ENCODE results near the gene CNIH1. TPM values are rescaled to one million over a fixed set of nuclear protein-coding genes. Genes with fewer than 3 reads are reported as not detected.

The CNIH1 gene
- total RNA-seq, 1 experiment from 2014 or later, result 80.7 TPM

DNA sequence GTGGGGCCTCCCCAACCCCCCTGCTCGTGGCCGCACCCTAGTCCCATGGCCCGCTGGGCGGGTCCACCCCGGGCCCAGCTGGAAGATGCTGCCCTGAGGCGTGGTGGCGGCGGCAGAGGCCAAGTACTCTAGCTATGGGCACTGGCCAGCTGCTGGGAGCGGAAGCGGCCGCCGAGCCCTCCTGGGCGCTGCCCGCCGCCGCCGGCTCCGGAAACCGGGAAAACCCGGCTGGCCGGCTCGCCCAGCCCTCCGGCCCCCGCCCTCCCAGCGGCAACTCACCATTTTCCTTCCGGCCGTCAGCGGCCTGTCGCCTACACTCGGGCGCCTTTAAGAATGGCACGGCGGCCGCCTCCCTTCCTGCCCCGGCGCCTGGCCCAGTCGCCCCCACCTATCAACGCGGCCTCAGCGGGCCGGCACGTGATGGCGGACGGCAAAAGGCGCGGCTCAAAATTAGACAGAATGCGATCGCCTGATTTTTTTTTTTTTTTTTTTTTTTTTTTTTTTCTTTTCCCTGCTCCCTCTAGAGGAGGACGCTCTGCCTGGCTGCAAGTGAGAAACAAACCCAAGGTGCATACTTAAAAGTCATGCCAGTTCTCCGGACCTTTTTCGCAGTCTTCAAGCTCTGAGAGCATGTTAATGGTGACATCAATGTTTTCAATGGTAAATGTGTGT is 47.6 kb upstream of the CNIH1 start, which contains the start of gene GMFB (continued):
- TF ChIP-seq PRDM15 (CRISPR knock-in tag; IDR thresholded peaks at IDR 0.05), result peak; percentile 90
- TF ChIP-seq FOXK1 (CRISPR knock-in tag; IDR thresholded peaks at IDR 0.05), result peak; percentile 55; the same call in 1 of the 2 replicates

DNA sequence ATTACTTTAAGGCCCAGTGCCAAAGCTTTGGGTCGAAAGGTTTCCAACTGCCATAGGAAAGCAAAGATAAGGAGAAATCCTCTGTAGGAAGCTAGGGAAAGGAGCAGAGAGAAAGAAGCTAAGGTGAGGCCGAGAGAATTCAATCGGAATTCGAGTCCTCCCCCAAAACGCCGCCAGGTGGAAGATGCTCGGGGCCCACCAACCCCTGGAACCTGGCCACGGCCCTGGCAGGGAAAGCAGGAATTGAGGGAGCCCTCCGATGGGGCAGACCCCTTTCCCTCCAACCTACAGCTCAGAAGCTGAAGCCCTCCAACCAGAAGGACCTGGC is 47.1 kb upstream of the CNIH1 start:
- H3K27me3 Mint-ChIP-seq (ENCODE audit: low read depth), result no peaks in the 10 kb centered on the region
- H3K4me1 Mint-ChIP-seq, result peaks cover 44% of the 10 kb centered on the region
- ATAC-seq, result peak; percentile 62
- DNase-seq (ENCODE audit: low spot score), result no peak
- no peaks in the 10 kb centered on the region for H3K9me3 Mint-ChIP-seq
- ChIA-PET POLR2A (interaction anchor here (0.7 to 1.5 kb wide), 3 partner anchors 15 to 23 kb away, joined by 3 to 7 read pairs (median 3); partner anchors contain the start of gene CGRRF1), CTCF (interaction anchor here (0.6 to 3.5 kb wide), 16 partner anchors 9 to 456 kb away, joined by 3 to 16 read pairs (median 4); partner anchors contain the start of gene CGRRF1)
- 0 out of 2 replicates have a peak, but pooled peaks have one; percentile 21 for TF ChIP-seq GTF2I (CRISPR knock-in tag; conservative IDR thresholded peaks at IDR 0.05)
- no peak for TF ChIP-seq TEAD1 (CRISPR knock-in tag; IDR thresholded peaks at IDR 0.05)
- no peaks in the 10 kb centered on the region for H3K36me3 Mint-ChIP-seq
- peak overlapping the region; percentile 92 for H3K4me3 Mint-ChIP-seq
- H3K27ac Mint-ChIP-seq, result peak overlapping the region; percentile 92

DNA sequence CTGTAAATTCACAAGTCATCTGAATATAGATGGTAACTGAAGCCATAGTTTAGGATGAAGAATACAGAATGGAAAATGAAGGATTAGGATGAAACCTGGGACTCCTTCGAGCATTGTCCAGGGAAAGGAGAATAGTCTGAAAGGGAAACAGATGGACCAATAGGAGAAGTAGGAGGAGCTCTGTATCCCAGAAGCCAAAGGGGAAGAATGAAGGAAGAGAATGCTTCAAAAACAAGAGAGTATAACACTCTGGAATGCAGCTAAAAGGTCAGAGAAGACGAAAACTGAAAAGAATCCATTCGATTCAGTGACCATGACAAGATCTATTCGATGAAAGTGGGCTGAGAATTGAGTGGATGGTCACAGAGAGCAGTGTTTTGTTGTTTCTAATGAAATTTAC is 46.6 kb upstream of the CNIH1 start:
- ATAC-seq, result peak; percentile 16
- no peak for DNase-seq (ENCODE audit: low spot score)
- CTCF ChIA-PET, result interaction anchor here (0.8 to 3.5 kb wide), 12 partner anchors 18 to 286 kb away, joined by 3 to 16 read pairs (median 4); partner anchors contain the start of genes CDKN3 and CGRRF1
- no peak for TF ChIP-seq ZNF425 (CRISPR knock-in tag; conservative IDR thresholded peaks at IDR 0.05)
- no peak for TF ChIP-seq SMAD3 (CRISPR knock-in tag; IDR thresholded peaks at IDR 0.05; ENCODE audit: borderline replicate concordance)
- no peak for TF ChIP-seq ZBTB21 (CRISPR knock-in tag; IDR thresholded peaks at IDR 0.05; ENCODE audit: borderline replicate concordance)
- TF ChIP-seq, protein P1, sequence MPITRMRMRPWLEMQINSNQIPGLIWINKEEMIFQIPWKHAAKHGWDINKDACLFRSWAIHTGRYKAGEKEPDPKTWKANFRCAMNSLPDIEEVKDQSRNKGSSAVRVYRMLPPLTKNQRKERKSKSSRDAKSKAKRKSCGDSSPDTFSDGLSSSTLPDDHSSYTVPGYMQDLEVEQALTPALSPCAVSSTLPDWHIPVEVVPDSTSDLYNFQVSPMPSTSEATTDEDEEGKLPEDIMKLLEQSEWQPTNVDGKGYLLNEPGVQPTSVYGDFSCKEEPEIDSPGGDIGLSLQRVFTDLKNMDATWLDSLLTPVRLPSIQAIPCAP (CRISPR knock-in tag; IDR thresholded peaks at IDR 0.05), result no peak
- no peak for TF ChIP-seq CBFB (CRISPR knock-in tag; IDR thresholded peaks at IDR 0.05; ENCODE audit: low read depth)
- no peak for TF ChIP-seq ZNF423 (CRISPR knock-in tag; IDR thresholded peaks at IDR 0.05)
- TF ChIP-seq ESRRA (CRISPR knock-in tag; IDR thresholded peaks at IDR 0.05; ENCODE audit: borderline replicate concordance), result no peak
- no peak for TF ChIP-seq E2F5 (CRISPR knock-in tag; IDR thresholded peaks at IDR 0.05)
- TF ChIP-seq ATF3 (CRISPR knock-in tag; conservative IDR thresholded peaks at IDR 0.05), result no peak
- no peak for TF ChIP-seq GABPB1 (CRISPR knock-in tag; IDR thresholded peaks at IDR 0.05)
- TF ChIP-seq ZNF671 (CRISPR knock-in tag; IDR thresholded peaks at IDR 0.05), result no peak
- TF ChIP-seq, protein P2, sequence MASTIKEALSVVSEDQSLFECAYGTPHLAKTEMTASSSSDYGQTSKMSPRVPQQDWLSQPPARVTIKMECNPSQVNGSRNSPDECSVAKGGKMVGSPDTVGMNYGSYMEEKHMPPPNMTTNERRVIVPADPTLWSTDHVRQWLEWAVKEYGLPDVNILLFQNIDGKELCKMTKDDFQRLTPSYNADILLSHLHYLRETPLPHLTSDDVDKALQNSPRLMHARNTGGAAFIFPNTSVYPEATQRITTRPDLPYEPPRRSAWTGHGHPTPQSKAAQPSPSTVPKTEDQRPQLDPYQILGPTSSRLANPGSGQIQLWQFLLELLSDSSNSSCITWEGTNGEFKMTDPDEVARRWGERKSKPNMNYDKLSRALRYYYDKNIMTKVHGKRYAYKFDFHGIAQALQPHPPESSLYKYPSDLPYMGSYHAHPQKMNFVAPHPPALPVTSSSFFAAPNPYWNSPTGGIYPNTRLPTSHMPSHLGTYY (CRISPR knock-in tag; IDR thresholded peaks at IDR 0.05), result no peak
- no peak for TF ChIP-seq NR3C1 (CRISPR knock-in tag; conservative IDR thresholded peaks at IDR 0.05; ENCODE audit: low read depth)
- TF ChIP-seq HMGXB4 (CRISPR knock-in tag; IDR thresholded peaks at IDR 0.05), result no peak

More for the DNA sequence above, 46.6 kb upstream of the CNIH1 start:
- Mint-ChIP-seq H3K36me3 (peaks cover 5% of the 10 kb centered on the region), H3K27ac (peak overlapping the region; percentile 92), H3K27me3 (ENCODE audit: low read depth) (no peaks in the 10 kb centered on the region), H3K4me3 (peak overlapping the region; percentile 92), H3K4me1 (peaks cover 41% of the 10 kb centered on the region), H3K9me3 (no peaks in the 10 kb centered on the region)
- POLR2A ChIA-PET, result interaction anchor here (0.7 to 1.5 kb wide), 4 partner anchors 15 to 78 kb away, joined by 3 to 7 read pairs (median 3); partner anchors contain the start of gene CGRRF1

Data from WTC11 (cell line).